ENCODE measurements around the gene EFNA5.

Gene EFNA5

DNA sequence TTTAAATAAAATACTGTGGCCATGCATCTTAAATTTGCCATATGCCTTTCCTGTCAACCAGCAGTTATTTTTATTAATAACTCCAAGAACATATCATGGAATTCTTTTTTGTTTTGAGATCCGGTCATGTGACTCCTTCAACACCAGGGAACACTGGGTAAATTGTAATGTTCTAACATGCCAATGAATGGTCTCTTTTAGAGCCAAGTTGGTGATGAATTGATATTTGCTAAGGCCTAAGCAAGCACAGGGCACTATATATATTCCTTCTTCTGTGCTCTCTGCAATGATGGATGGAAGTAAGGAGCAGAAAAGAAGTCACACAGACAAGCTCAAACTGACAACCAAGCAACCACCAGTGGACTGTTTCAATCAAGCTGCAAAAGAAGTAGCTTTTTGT lies 124.0 kb downstream of the EFNA5 start:
- no peak for DNase-seq (ENCODE audit: low read depth, low spot score)

DNA sequence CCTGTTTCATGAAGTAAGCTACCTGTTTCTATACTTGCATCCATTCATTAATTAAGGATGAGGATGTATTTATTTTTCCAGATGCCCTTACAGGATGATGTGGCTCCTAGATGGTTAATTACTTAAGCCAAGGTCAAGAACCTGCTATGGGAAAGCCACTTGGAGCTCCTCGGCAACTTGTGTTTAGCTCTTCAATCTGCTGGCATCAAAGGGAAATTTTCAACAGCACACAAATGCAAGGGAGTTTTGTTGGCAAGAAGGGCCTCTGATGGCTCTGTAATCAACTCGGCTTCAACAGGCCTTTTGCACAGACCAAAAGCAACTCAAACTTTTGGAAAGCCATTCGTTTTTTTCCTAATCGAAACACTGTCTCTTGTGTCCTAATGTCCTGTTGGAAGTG lies 125.3 kb downstream of the EFNA5 start:
- no peak for DNase-seq (ENCODE audit: low read depth, low spot score)

DNA sequence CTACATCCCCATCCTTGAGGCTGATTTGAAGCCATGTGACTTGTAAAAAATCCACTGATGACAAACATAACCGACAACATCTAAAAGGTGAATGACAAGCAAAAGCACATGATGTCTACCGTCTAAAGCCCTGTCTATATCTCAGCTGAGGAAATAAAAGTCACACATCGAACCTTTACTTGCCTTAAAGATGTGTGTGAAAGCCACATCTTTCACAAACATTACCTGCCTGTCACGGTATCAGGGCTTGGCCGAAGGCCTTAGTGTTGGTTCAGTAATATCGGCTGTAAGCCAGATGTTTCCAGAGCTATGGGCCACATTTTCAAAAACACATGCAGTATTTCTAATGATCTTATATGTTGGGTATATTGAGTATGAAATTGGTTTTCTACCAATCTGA lies 125.8 kb downstream of the EFNA5 start:
- no peak for DNase-seq (ENCODE audit: low read depth, low spot score)

DNA sequence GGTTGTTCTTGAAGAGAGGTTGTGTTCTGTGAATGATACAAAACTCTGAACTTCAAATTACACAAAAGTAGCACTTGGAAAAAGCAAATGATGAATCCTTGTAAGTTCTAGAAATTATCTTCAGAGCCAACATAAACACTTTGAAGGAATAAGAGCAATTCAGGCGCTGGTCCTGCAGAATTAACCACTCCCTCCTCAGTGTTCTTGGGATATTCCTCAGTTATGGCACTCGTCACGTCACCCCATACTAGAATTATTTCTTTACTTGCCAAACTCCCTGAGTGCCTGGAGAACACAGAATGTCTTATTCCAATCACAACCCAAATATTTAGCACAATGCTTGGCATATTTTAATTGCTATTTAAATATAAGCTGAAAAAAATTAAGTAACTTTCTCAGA lies 126.3 kb downstream of the EFNA5 start:
- DNase-seq (ENCODE audit: low read depth, low spot score) = no peak

DNA sequence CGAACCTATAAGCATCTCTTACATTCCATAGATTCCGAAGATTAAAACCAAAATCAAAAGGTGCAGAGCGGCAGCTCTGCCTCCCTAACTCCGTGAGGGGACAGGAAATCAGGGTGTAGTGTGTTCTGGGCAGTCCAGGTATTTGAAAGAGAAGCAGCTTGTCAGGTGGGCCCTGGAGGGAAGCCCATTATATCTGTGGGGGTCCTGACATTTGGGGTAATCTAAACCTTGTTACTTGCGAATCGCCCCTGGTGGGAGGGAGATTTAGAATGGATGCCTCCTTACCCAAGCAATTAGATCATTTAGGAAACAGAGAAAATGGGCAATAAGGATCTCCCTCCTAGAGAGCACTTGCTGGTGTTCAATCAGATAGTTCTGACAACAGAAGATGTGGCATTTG lies 126.9 kb downstream of the EFNA5 start:
- DNase-seq (ENCODE audit: low read depth, low spot score) = no peak

DNA sequence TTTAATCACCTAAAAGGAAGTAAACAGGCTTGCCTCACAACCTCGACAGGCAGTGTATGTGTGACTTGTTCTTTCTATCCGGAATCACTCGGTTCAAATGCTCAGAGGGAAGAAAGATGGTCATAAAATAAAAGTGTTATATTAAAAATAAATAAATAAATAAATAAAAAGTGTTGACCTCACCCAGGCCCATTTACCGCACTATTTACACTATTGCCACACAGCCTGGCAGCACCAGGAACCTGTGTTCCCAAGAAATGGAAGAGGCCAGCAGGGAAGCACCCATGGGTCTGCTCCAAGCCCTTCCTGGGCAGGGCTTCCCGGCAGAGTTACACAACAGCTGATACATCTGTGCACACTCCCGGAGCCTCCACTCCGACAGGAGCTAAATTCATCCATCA lies 127.9 kb downstream of the EFNA5 start:
- DNase-seq (ENCODE audit: low read depth, low spot score) = no peak

DNA sequence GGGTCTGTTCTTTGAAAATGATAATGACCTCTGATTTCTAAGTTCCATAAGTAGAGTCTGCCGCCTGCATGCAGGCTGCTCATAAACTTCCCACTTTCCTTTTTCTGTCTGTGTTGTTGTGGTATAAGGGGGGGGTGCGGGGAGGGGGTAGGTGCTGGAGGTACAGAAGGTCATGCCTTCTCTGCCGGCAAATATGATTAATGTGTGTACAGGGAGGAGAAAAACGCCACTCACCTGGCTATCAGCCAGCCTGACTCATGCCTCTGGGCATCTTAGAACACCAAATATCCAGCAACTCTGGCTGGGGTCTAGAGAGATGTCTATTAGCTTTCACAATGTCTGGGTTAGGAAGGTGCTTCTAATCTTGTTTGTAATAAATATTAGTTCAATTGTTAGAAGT lies 128.3 kb downstream of the EFNA5 start:
- DNase-seq (ENCODE audit: low read depth, low spot score) = no peak

DNA sequence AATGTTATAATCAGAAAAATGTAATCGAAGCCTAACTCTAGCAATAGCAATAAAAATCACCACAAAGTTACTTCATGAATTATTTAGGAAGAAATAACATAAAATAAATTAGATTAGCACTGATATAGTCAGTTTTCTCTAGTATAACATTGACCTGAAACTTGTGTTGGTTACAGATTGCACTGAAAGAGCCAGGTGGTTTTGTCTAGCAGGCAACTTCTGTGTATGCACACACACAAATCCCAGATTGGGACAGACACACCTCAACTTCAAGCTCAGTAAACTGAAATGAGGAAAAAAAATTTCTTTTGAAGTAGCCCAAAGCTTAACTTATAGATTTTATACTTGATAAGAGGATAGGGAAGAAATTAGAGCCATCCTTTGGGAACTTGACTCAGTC lies 129.3 kb downstream of the EFNA5 start:
- DNase-seq (ENCODE audit: low read depth, low spot score) = no peak

DNA sequence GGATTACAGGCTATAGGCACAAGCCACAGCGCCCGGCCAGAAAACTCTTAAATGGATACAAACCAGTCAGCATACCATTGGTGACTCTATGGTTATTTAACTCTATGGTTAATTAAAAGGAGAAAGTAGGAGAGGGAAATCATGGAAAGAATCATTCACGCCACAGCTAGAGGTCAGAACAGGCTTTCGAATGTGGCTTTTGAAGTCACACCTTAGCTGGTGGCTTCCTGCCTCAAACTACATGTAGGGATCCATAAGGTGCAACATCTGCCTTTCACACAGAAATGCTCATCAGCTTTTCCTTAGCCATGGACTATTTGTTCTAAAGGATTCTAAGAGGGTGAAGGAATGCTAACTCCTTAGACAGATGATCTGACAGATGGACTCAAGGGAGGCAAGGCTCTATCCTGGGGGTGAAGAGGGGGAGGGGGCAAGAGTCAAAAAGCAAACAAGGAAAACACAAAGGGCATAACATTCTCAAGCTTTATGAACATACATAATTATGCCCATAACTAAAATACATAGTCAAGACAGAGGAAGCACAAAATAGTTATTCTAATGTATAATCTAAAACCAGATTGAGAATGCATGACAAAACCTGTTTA lies 130.9 kb downstream of the EFNA5 start:
- DNase-seq (ENCODE audit: low read depth, low spot score) = no peak

DNA sequence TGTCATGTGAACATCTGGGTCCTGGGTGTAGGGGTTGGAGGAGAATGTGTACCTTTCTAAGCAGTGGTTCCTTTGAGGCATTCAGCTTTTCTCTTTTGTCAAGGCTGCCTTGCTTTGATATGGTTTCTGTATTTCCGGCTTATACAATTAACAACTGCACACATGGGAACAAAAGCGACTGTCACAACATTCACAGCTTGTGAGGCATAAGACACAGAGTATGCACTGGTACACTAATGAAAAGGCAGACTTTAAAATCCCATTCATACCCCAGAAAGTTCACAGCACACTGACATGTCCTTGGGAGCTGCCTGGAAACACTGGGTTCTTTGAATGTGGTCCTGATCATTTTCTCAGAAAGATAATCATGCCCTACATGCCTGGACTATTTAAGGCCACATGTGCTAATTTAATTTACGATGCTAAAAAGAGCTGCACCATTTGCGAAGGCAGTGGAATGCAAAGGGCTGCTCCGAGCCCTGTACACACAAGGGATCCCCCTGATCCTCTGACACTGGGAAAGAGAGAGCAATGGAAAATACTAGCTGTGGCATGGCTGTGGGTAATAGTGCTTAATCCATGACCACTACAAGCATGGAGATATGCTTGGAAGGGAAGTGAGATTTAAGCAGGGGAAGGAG lies 131.8 kb downstream of the EFNA5 start:
- no peak for DNase-seq (ENCODE audit: low read depth, low spot score)

DNA sequence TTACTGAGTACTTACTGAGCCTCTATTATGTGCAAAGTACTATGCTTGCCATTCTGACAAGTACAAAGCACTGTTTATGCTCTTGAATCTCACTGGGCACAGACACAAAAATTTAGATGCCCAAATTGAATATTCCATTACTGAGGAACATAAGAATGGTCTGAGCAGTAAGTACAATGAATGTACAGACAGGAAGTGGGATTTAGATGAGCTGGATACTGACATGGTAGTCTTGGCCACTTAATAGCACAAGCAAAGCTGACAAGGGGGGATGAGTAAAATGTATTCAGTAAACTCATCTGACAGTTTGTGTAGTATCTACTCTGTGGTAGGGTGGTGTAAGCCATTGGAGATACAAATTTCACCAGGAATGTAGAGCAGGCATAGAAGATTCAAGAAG lies 132.4 kb downstream of the EFNA5 start:
- no peak for DNase-seq (ENCODE audit: low read depth, low spot score)

DNA sequence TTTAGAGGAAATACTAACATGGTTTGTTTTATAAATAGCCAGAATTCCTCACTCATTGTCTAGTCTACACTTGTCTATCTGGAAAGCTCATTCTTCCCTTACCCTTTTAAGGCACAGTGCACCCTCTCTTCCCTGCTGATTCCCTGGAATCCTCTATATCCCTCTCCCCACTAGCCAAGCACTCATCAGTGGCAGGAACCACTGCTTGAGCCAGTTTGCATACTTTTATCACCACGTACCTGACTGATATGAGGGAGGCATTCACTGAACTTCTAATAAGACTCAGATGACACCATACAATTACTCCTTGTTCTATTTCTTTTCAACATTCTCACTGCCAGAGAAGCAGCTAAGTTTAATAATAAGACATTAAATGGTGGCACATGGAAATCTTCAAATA lies 134.9 kb downstream of the EFNA5 start:
- DNase-seq (ENCODE audit: low read depth, low spot score) = no peak

DNA sequence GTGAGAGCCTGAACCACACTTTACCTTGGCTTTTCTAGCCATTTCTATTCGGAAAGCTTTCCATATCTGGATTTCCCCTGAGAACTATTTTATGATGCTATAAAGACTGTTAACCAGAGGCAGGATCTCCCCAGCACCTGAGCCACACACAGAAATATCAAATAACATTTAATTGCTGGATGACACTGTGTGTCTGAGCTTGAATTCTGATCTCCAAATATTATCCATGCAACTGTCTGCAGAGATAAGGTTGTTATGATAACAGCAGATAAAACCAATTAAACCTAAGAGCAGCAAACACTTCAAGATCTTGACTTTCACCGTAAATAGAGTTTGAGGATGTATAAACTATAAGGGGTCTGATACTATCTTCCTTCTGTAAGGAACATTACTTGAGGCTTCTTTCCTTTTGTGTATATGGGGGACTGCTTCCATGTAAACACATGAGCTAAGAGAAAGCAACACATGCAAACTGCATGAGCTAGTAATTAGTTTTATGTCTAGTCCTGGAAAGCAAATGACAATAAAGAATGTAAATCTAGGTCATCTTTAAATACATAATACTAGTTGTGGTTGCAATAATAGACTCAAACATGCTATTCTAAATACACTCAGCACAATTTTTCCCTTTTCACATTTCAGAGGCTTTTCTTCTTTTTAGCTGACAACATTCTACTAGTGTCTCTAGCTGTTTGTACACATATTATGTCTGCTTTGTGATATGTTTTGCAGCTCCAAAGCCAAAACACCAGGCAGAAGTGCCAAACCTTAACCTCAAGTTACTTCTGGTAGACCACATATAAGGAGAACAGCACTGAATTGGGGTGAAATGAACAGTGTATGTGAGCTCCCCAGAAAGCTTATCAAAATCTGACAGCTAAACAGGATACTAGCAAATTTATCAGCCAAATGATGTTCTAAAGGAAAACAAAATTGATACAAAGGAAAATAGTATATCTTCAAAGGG lies 136.5 kb downstream of the EFNA5 start:
- DNase-seq (ENCODE audit: low read depth, low spot score) = no peak

DNA sequence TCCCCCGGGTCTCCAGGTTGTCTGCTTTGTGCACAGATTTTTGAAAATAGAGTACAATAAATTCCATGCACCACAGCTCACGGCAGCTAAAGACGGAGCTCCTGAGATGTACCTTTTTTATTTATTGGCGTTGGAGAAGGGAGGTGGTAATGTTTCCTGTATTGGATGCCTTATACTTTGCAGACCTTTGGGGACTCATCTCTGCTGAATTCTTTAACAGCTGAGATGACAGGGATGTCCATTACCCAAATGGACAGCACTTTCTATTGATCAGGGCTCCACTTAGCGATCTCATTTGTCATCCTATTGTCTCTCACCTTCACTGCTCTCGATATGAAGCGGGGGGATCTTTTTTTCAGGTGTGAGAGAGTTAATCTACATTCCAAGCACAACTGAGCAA lies 137.8 kb downstream of the EFNA5 start:
- no peak for DNase-seq (ENCODE audit: low read depth, low spot score)

DNA sequence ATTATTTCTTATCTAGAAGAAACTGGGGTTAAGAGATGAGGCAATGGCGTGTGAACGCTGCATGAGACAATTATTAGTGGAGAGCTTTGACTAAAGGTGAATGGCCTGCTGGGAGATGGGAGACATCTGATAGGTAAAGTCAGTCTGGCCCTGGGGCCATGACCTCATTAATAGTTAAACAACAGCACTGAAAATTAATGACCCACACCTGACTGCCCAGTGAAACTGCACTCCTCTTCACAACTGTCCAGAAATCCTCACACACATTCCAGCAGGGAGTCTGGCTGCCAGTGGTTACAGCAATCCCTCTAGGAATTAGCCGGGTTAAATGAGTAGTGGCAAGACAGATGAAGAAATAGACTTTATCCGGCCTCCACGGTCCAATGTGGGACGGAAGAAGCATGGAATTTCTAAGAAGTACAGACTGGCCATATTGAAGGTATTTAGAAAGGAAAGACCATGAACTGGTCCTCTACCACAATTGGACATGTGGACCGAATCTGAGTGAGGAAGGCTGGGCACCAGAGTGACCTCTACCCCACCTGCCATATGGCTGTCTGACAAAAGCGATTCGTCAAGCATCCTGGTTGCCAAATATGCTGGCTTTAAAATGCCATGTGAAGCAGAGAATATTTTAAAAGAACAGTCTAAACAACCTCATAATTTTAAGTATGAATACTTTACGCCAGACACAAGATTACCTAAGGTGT lies 138.4 kb downstream of the EFNA5 start:
- no peak for DNase-seq (ENCODE audit: low read depth, low spot score)

DNA sequence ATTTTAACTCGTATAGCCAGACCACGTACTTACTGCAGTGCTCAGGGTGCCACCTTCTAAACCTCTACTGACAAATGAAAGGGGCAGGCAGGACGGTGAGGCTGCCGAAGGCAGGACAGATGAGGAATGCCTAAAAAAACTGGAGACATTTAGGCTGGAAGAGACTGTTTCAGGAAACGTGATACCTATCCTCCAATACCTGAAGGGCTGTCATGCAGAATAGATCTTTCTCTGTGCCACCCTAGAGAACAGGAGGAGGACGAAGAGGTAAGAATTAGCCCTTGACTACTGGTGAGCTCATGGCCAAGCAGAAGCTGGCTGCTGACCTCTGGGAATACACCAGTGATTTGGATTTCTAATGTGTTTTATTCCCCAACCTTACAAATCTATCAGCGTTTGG lies 139.4 kb downstream of the EFNA5 start:
- no peak for DNase-seq (ENCODE audit: low read depth, low spot score)

DNA sequence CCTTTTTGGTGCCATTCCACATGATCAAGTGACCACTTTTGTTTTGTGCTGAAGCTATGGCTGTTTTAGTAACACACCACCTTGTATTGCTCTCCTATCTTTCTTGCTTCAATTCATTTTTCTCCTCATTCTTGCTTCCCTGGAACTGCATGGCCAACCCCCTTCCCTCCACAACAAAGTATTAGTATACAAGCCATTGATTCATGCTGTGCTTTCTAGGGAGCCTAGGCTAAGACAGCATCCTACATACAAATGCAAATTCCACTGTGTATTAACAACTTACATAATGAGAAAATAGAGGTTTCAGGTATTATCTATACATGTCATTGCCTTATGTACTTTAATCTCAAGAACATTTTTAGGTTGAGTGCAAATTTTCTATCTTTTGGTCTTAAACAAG lies 141.1 kb downstream of the EFNA5 start:
- DNase-seq (ENCODE audit: low read depth, low spot score) = no peak

DNA sequence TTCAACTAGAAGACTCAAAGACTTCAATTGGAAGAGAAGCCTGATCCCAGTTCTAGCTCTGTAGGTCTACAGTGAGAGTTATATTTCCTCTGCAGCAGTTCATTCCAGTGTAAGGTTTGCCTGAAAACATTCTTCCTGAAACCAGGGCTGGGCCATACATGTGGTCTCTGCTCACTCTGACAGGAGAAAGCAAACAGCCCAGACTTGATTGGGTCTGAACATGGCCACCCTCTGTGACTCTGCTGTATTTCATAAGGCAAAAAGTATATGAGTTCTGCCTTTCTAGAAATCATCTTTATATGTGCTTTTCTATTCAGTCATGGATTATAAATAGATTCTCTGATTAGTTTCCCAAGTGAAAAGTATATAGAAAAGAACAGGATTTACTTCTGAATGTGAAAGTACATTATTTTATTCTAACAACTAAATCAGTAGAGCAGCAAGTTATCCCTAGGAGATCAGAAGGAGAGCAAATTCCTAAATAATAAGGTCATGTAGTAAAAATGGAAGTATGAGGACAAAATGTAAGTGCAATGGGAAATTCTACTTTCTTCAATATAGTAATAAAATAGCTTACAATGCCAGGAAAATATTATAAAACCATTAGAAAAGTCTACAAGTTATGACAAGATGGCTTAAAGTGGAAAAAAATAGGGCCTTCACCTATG lies 144.3 kb downstream of the EFNA5 start:
- no peak for DNase-seq (ENCODE audit: low read depth, low spot score)

DNA sequence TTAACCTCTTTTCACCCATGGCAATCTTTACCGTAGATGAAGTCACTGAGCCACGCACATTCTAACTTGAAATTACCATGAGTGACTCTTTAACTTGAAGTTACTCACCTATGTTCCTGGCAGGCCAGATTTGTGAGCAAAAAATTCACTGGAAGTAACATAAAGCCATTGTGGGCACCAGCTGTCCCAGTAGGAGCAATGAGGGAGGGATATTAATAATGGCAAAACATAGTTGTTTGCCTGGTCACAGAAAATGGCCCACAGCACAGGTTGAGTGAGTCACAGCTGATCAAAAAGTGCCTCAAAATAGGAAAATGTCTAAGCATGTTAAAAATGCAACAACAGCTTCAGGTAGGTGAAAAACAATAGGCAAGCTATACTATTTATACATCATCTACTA lies 146.6 kb downstream of the EFNA5 start:
- no peak for DNase-seq (ENCODE audit: low read depth, low spot score)

DNA sequence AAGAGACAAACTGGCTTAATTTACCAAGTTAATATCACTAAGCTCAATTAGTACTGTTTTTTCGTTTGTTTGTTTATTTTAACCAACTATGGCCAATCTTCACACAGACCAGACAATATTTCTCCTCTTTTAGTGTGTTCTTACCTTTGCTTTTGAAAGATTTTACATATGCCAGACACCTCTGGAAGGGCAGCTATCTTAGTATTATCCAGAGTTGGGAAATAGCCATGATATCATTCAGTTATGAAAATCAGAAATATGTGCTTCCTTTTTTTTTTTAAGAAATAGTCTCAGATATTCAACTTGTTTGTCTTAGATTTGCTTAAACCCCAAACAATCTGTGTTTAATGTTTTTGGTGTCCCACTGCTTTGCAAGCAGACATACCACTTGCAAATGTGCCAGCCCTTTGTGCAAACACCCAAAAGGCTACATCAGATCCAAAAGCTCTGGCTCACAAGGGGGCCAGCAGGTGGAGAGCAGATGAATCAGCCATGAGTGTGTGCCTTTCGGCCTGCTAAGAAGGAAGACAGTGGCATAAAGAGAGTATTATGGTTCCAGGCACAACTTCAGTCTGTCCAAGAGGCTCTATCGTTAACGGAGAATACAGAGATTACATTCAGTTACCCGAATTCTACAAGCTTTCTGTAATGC lies 147.6 kb downstream of the EFNA5 start:
- DNase-seq (ENCODE audit: low read depth, low spot score) = no peak

DNA sequence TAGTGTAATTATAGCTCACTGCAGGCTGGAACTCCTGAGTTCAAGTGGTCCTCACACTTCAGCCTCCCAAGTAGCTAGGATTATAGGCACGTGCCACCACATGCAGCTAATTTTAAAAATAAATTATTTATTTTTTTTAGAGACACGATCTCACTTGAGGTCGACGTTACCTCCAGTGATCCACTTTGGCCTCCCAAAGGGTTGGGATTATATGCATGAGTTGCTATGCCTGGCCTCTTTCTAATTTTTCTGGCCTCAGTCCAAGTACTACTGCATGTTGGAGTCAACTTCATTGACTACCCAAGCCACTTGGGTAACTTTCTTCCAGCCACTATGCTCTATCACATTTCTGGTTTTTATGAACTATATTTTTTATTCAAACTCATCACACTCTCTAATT lies 148.3 kb downstream of the EFNA5 start:
- no peak for DNase-seq (ENCODE audit: low read depth, low spot score)

Measured in activated naive CD8-positive, alpha-beta T cell treated with anti-CD3 and anti-CD28 coated beads, Interleukin-2, amount 50 U/mL, for 16 hours (primary cell).